GM12878 (cell line): Measurements from ENCODE around the gene CCDC54.

Experiments
- CTCF ChIP-seq, 3 experiments: IDR thresholded peaks in 2 of 3; conservative IDR thresholded peaks in 1 of 3; 2 replicates each; pipeline ENCODE4 v1.5.1; 2011; ENCODE audit warnings: low read depth in 3 of 3, low read length in 3 of 3, mild to moderate bottlenecking in 3 of 3, control low read depth in 2 of 3, moderate library complexity in 2 of 3, inconsistent platforms in 1 of 3, mixed read lengths in 1 of 3; ENCODE audit not compliant: control insufficient read depth in 2 of 3, insufficient read depth in 1 of 3; ENCODE audit errors: extremely low read depth in 1 of 3
- PML ChIP-seq: IDR thresholded peaks from 2 replicates; pipeline ENCODE4 v1.6.1; 2012; ENCODE audit warnings: low read length, inconsistent platforms
- RCOR1 ChIP-seq: conservative IDR thresholded peaks from 2 replicates; pipeline ENCODE4 v1.6.1; 2012; ENCODE audit warnings: low read depth, low read length, improper control_type of control experiment
- TF ChIP-seq, protein P1 (sequence below): fragments of 450-650 bp; IDR thresholded peaks from 2 replicates; pipeline ENCODE4 v1.6.1; 2017; ENCODE audit warnings: mild to moderate bottlenecking

GRCh38 chr3:107382631-107383030 is 5.4 kb downstream of the CCDC54 start:
- TF ChIP-seq RCOR1 (no peak), CTCF (IDR thresholded peaks at IDR 0.05 in 2 of 3, conservative IDR thresholded peaks at IDR 0.05 in 1 of 3; ENCODE audit: control insufficient read depth in 2 of 3, extremely low read depth in 1 of 3, insufficient read depth in 1 of 3, low read depth in 3 of 3, low read length in 3 of 3) (no peak), PML (no peak)
- TF ChIP-seq, protein P1, sequence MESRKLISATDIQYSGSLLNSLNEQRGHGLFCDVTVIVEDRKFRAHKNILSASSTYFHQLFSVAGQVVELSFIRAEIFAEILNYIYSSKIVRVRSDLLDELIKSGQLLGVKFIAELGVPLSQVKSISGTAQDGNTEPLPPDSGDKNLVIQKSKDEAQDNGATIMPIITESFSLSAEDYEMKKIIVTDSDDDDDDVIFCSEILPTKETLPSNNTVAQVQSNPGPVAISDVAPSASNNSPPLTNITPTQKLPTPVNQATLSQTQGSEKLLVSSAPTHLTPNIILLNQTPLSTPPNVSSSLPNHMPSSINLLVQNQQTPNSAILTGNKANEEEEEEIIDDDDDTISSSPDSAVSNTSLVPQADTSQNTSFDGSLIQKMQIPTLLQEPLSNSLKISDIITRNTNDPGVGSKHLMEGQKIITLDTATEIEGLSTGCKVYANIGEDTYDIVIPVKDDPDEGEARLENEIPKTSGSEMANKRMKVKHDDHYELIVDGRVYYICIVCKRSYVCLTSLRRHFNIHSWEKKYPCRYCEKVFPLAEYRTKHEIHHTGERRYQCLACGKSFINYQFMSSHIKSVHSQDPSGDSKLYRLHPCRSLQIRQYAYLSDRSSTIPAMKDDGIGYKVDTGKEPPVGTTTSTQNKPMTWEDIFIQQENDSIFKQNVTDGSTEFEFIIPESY = no peak
